SK-N-SH treated with all-trans-retinoic acid at 6 μM for 48 hours (cell line): ENCODE results near the gene SPOCK2.
A peak's percentile ranks its signal among the peaks of the same experiment; 100 is the strongest.

Source experiments
- ATAC-seq: fragments of 200-7000 bp; cut with Tn5 transposase; 3 replicates; pipeline ENCODE4 v1.9.1; 2020; ENCODE audit warnings: mild to moderate bottlenecking, moderate library complexity
- ARNTL ChIP-seq: fragments of 450-650 bp; formaldehyde crosslinking; IDR thresholded peaks from 2 replicates; pipeline ENCODE4 v1.5.0; 2020; ENCODE audit warnings: low read depth, mild to moderate bottlenecking, moderate library complexity, borderline replicate concordance
- BACH2 ChIP-seq: fragments of 250-450 bp; sonication (Bioruptor Pico); IDR thresholded peaks from 2 replicates; pipeline ENCODE4 v1.9.0; 2021; ENCODE audit warnings: mild to moderate bottlenecking, borderline replicate concordance
- CREB5 ChIP-seq: fragments of 250-450 bp; sonication (Bioruptor Pico); IDR thresholded peaks from 2 replicates; pipeline ENCODE4 v1.5.1; 2020; ENCODE audit warnings: low read depth, mild to moderate bottlenecking, moderate library complexity
- CSDC2 ChIP-seq: fragments of 250-450 bp; sonication (Bioruptor Pico); IDR thresholded peaks from 2 replicates; pipeline ENCODE4 v1.5.0; 2020; ENCODE audit warnings: mild to moderate bottlenecking, moderate library complexity
- ESRRG ChIP-seq: fragments of 250-450 bp; sonication (Bioruptor Pico); IDR thresholded peaks from 2 replicates; pipeline ENCODE4 v1.6.1; 2021; ENCODE audit warnings: mild to moderate bottlenecking
- ISL1 ChIP-seq: fragments of 250-450 bp; sonication (Bioruptor Pico); IDR thresholded peaks from 2 replicates; pipeline ENCODE4 v2.1.2; 2022; ENCODE audit warnings: mild to moderate bottlenecking, moderate library complexity
- OSR1 ChIP-seq: fragments of 250-450 bp; sonication (Bioruptor Pico); IDR thresholded peaks from 2 replicates; pipeline ENCODE4 v1.8.0; 2022; ENCODE audit warnings: moderate library complexity, mild to moderate bottlenecking, inconsistent platforms
- PATZ1 ChIP-seq: fragments of 250-450 bp; sonication (Bioruptor Pico); IDR thresholded peaks from 2 replicates; pipeline ENCODE4 v1.8.0; 2020; ENCODE audit warnings: mild to moderate bottlenecking, moderate library complexity, borderline replicate concordance
- POU6F1 ChIP-seq: fragments of 250-450 bp; sonication (Bioruptor Pico); IDR thresholded peaks from 2 replicates; pipeline ENCODE4 v1.8.0; 2021; ENCODE audit warnings: low read depth, mild to moderate bottlenecking, moderate library complexity, borderline replicate concordance
- SNAI2 ChIP-seq: fragments of 250-450 bp; sonication (Bioruptor Pico); IDR thresholded peaks from 2 replicates; pipeline ENCODE4 v1.5.0; 2020; ENCODE audit warnings: mild to moderate bottlenecking, moderate library complexity
- TCF4 ChIP-seq: fragments of 250-450 bp; sonication (Bioruptor Pico); IDR thresholded peaks from 2 replicates; pipeline ENCODE4 v1.8.0; 2021; ENCODE audit warnings: mild to moderate bottlenecking, moderate library complexity, borderline replicate concordance
- TOX ChIP-seq: fragments of 250-450 bp; sonication (Bioruptor Pico); IDR thresholded peaks from 2 replicates; pipeline ENCODE4 v1.8.0; 2021; ENCODE audit warnings: mild to moderate bottlenecking, moderate library complexity, borderline replicate concordance
- ZC3H10 ChIP-seq: fragments of 250-450 bp; sonication (Bioruptor Pico); IDR thresholded peaks from 2 replicates; pipeline ENCODE4 v1.5.1; 2021; ENCODE audit warnings: mild to moderate bottlenecking, moderate library complexity
- ZFP3 ChIP-seq: fragments of 250-450 bp; sonication (Bioruptor Pico); IDR thresholded peaks from 2 replicates; pipeline ENCODE4 v1.5.0; 2020; ENCODE audit warnings: mild to moderate bottlenecking, moderate library complexity
- ZFP30 ChIP-seq: fragments of 450-650 bp; formaldehyde crosslinking; IDR thresholded peaks from 2 replicates; pipeline ENCODE4 v1.5.0; 2022; ENCODE audit warnings: mild to moderate bottlenecking, moderate library complexity
- ZNF565 ChIP-seq: fragments of 450-650 bp; formaldehyde crosslinking; conservative IDR thresholded peaks from 2 replicates; pipeline ENCODE4 v1.5.0; 2020; ENCODE audit warnings: low read depth, mild to moderate bottlenecking, moderate library complexity
- ZNF70 ChIP-seq: fragments of 450-650 bp; formaldehyde crosslinking; IDR thresholded peaks from 2 replicates; pipeline ENCODE4 v1.5.0; 2020; ENCODE audit warnings: mild to moderate bottlenecking, moderate library complexity
- ZNF8 ChIP-seq: fragments of 450-650 bp; formaldehyde crosslinking; IDR thresholded peaks from 2 replicates; pipeline ENCODE4 v1.5.0; 2020; ENCODE audit warnings: mild to moderate bottlenecking, moderate library complexity
- TF ChIP-seq, protein P1 (sequence below): fragments of 250-450 bp; sonication (Bioruptor Pico); IDR thresholded peaks from 2 replicates; pipeline ENCODE4 v1.5.0; 2020; ENCODE audit warnings: mild to moderate bottlenecking, moderate library complexity
- TF ChIP-seq, protein P2 (sequence below): fragments of 250-450 bp; sonication (Bioruptor Pico); IDR thresholded peaks from 2 replicates; pipeline ENCODE4 v1.5.1; 2021; ENCODE audit warnings: mild to moderate bottlenecking, moderate library complexity

SPOCK2 gene

DNA sequence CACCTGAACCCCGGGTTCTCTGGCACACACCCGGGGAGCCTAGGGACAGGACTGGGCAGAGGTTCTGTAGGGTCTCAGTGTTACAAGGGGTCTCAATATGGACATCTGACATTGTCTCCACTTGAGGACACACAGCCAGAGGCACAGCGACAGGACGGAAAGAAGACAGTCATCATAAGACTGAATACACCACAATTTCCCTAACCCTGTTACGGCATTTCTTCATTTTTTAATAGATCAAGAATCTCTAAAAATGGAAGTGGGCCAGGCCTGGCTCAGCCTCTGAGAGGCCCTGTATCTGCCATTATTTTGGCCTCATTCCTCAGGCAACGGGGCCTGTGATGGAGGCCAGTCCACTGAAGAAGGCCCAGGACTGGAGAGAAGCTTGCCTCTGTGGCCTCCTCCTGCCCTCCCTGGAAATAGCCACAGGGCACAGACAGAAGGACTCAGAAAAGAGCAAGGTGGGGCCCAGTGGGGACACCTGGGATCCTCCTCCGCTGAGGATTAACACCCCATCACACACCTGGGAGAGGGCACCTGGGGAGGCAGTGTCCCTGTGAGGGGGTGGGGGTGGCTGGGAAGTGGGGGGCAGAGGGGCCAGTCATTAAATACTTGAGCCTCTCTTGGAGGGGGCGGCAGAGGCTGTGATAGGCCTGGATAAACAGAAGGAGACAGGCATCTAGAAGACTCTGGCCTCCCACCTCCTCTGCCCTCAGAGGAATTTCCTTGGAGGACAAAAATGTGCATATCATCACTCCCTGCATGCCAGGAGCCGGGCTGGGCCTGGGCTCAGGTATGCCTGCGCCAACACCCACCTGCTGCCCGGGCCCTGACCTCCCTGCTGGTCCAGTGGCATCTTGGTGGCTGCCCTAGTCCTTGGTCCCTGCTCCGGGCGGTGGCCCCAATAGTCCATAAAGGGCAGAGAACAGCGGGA is 8.0 kb downstream of the SPOCK2 start:
- TF ChIP-seq TOX (CRISPR knock-in tag): no peak
- TF ChIP-seq TCF4: no peak
- TF ChIP-seq PATZ1 (CRISPR knock-in tag): no peak
- TF ChIP-seq ZNF8 (CRISPR knock-in tag): no peak
- TF ChIP-seq BACH2 (CRISPR knock-in tag): no peak
- TF ChIP-seq CREB5 (CRISPR knock-in tag): no peak
- no peak for TF ChIP-seq OSR1 (CRISPR knock-in tag)
- no peak for TF ChIP-seq POU6F1
- no peak for TF ChIP-seq ZFP30
- TF ChIP-seq SNAI2 (CRISPR knock-in tag): no peak
- TF ChIP-seq ESRRG (CRISPR knock-in tag): no peak
- no peak for TF ChIP-seq ZFP3 (CRISPR knock-in tag)
- TF ChIP-seq CSDC2 (CRISPR knock-in tag): no peak
- TF ChIP-seq, protein P1, sequence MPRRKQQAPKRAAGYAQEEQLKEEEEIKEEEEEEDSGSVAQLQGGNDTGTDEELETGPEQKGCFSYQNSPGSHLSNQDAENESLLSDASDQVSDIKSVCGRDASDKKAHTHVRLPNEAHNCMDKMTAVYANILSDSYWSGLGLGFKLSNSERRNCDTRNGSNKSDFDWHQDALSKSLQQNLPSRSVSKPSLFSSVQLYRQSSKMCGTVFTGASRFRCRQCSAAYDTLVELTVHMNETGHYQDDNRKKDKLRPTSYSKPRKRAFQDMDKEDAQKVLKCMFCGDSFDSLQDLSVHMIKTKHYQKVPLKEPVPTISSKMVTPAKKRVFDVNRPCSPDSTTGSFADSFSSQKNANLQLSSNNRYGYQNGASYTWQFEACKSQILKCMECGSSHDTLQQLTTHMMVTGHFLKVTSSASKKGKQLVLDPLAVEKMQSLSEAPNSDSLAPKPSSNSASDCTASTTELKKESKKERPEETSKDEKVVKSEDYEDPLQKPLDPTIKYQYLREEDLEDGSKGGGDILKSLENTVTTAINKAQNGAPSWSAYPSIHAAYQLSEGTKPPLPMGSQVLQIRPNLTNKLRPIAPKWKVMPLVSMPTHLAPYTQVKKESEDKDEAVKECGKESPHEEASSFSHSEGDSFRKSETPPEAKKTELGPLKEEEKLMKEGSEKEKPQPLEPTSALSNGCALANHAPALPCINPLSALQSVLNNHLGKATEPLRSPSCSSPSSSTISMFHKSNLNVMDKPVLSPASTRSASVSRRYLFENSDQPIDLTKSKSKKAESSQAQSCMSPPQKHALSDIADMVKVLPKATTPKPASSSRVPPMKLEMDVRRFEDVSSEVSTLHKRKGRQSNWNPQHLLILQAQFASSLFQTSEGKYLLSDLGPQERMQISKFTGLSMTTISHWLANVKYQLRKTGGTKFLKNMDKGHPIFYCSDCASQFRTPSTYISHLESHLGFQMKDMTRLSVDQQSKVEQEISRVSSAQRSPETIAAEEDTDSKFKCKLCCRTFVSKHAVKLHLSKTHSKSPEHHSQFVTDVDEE: no peak
- TF ChIP-seq ZC3H10: no peak
- no peak for TF ChIP-seq ZNF565 (CRISPR knock-in tag)
- TF ChIP-seq ARNTL (CRISPR knock-in tag): no peak
- TF ChIP-seq, all 23 proteins: peak for 0
- ATAC-seq: peak; percentile 27; the same call in 2 of the 3 replicates

GRCh38 chr10:72079356-72079755 is 9.0 kb downstream of the SPOCK2 start:
- no peak for ATAC-seq

More at GRCh38 chr10:72079356-72079755, 9.0 kb downstream of the SPOCK2 start:
- no peak for TF ChIP-seq ZNF565 (CRISPR knock-in tag)
- TF ChIP-seq, protein P2, sequence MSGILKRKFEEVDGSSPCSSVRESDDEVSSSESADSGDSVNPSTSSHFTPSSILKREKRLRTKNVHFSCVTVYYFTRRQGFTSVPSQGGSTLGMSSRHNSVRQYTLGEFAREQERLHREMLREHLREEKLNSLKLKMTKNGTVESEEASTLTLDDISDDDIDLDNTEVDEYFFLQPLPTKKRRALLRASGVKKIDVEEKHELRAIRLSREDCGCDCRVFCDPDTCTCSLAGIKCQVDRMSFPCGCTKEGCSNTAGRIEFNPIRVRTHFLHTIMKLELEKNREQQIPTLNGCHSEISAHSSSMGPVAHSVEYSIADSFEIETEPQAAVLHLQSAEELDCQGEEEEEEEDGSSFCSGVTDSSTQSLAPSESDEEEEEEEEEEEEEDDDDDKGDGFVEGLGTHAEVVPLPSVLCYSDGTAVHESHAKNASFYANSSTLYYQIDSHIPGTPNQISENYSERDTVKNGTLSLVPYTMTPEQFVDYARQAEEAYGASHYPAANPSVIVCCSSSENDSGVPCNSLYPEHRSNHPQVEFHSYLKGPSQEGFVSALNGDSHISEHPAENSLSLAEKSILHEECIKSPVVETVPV (CRISPR knock-in tag): no peak
- TF ChIP-seq CSDC2 (CRISPR knock-in tag): no peak
- no peak for TF ChIP-seq POU6F1
- no peak for TF ChIP-seq ZC3H10
- no peak for TF ChIP-seq ISL1 (CRISPR knock-in tag)
- TF ChIP-seq ZNF70 (CRISPR knock-in tag): no peak
- TF ChIP-seq, all 23 proteins: peak for 0
